ENCODE results near the gene ZNF77. TPM values are rescaled to one million over a fixed set of nuclear protein-coding genes. Genes with fewer than 3 reads are reported as not detected.
"Not testable (repeated sequence)": the region's sequence is repeated elsewhere in the genome, so short reads cannot be mapped to it uniquely, and the experiment has no call there.

Gene ZNF77
- total and polyA plus RNA-seq, 8 donors = 0.29 to 65.3 (median 4.2) TPM

DNA sequence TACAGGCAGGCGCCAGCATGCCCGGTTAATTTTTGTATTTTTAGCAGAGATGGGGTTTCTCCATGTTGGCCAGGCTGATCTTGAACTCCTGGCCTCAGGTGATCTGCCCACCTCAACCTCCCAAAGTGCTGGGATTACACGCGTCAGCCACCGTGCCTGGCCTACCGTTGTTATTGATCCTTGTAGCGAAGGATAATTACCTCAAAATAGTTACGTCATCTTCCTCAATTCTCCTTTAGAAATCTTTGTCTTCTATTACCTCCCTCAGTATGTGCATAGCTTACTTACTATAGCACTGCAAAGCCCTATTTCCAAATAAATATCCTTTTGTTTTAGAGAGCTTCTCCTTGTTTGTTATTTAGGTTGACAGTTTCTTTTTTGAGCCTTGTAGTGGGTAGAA, 23.2 kb upstream of the ZNF77 start:
- H3K4me3 ChIP-seq = no peak overlapping the region
- no peak overlapping the region for H3K27ac ChIP-seq
- H3K9me3 ChIP-seq = no peaks in the 10 kb centered on the region
- intact Hi-C loops (cut with DNase I; ENCODE audit: low total_unique reads) = no loop called here
- peaks cover 15 to 35% (median 24%) of the 10 kb centered on the region in 4 donors for H3K4me1 ChIP-seq
- no peaks in the 10 kb centered on the region for H3K27me3 ChIP-seq
- DNase-seq = no peak
- 78 to 88% (median 86%) methylated on average over 8 of the region's 8 CpGs for WGBS, 5 donors
- H3K36me3 ChIP-seq = no peaks in the 10 kb centered on the region
- TF ChIP-seq EP300 (IDR thresholded peaks at IDR 0.05) (no peak), POLR2AphosphoS5 (IDR thresholded peaks at IDR 0.05) (no peak), POLR2A (IDR thresholded peaks at IDR 0.05) (no peak)

DNA sequence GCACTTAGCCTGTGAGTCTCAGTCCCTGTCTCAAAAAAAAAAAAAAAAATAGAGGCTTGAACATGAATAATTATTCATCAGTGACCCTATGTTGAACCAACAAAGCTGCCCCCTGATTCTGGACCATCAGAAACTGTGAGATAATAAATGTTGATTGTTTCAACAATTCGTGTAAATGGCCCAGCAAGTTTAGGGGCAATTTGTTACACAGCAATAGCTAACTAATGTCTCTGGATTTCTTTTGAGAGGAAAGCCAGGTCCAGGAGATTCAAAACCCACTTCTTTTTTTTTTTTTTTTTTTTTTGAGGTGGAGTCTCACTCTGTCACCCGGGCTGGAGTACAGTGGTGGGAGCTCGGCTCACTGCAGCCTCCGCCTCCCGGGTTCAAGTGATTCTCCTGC, 20.1 kb upstream of the ZNF77 start:
- intact Hi-C loops (cut with DNase I; ENCODE audit: low total_unique reads) = loop anchor here (5.0 kb wide), 1 partner anchor 142 kb away; no protein-coding TSS in a partner anchor
- no peak overlapping the region for H3K4me3 ChIP-seq
- DNase-seq = no peak
- no peaks in the 10 kb centered on the region for H3K27me3 ChIP-seq
- H3K27ac ChIP-seq = no peak overlapping the region
- H3K36me3 ChIP-seq = no peaks in the 10 kb centered on the region
- 90 to 97% (median 95%) methylated on average over 5 of the region's 5 CpGs for WGBS, 5 donors
- H3K9me3 ChIP-seq = no peaks in the 10 kb centered on the region
- TF ChIP-seq POLR2AphosphoS5 (IDR thresholded peaks at IDR 0.05) (no peak), EP300 (IDR thresholded peaks at IDR 0.05) (no peak), POLR2A (IDR thresholded peaks at IDR 0.05) (no peak)
- TF ChIP-seq, protein P1, sequence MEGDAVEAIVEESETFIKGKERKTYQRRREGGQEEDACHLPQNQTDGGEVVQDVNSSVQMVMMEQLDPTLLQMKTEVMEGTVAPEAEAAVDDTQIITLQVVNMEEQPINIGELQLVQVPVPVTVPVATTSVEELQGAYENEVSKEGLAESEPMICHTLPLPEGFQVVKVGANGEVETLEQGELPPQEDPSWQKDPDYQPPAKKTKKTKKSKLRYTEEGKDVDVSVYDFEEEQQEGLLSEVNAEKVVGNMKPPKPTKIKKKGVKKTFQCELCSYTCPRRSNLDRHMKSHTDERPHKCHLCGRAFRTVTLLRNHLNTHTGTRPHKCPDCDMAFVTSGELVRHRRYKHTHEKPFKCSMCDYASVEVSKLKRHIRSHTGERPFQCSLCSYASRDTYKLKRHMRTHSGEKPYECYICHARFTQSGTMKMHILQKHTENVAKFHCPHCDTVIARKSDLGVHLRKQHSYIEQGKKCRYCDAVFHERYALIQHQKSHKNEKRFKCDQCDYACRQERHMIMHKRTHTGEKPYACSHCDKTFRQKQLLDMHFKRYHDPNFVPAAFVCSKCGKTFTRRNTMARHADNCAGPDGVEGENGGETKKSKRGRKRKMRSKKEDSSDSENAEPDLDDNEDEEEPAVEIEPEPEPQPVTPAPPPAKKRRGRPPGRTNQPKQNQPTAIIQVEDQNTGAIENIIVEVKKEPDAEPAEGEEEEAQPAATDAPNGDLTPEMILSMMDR (IDR thresholded peaks at IDR 0.05) = no peak
- peaks cover 14 to 26% (median 18%) of the 10 kb centered on the region in 4 donors for H3K4me1 ChIP-seq

DNA sequence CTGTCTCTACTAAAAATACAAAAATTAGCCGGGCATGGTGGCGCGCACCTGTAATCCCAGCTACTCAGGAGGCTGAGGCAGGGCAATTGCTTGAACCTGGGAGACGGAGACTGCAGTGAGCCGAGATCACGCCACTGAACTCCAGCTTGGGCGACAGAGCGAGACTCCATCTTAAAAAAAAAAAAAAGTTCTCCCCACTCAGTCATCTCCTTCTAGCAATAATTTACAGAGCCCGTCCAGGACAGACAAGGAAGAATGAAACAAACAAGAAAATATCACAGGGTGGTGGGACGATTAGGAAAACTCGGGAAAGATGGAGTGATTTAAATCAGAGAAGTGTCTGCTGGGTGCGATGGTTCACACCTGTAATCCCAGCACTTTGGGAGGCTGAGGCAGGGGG, 18.9 kb upstream of the ZNF77 start:
- peaks cover 5 to 15% (median 9%) of the 10 kb centered on the region in 4 donors for H3K4me1 ChIP-seq
- H3K27ac ChIP-seq, H3K36me3 ChIP-seq, DNase-seq, H3K27me3 ChIP-seq, H3K4me3 ChIP-seq, H3K9me3 ChIP-seq: not testable (repeated sequence)
- intact Hi-C loops (cut with DNase I; ENCODE audit: low total_unique reads) = loop anchor here (5.0 kb wide), 1 partner anchor 144 kb away; no protein-coding TSS in a partner anchor
- WGBS, 5 donors = 75 to 87% (median 80%) methylated on average over 12 of the region's 12 CpGs

DNA sequence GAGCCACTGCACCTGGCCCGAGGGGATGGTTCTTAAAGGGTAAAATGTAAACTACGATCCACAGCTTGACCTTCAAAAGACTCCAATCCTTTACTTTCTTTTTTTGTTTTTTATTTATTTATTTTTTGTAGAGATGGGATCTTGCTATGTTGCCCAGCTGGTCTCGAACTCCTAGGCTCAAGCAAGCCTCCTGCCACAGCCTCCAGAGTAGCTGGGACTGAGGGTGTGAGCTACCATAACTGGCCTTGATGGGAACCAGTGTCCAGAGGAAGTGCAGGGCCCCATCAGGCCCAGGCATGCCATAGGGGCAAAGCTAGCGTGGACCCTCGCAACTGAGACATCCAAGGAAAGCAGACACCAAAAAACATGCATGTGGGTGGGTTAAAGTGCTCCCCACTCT, 18.4 kb upstream of the ZNF77 start:
- Histone ChIP-seq H3K27me3 (no peaks in the 10 kb centered on the region), H3K4me3 (no peak overlapping the region)
- 84 to 93% (median 90%) methylated on average over 5 of the region's 5 CpGs for WGBS, 5 donors

DNA sequence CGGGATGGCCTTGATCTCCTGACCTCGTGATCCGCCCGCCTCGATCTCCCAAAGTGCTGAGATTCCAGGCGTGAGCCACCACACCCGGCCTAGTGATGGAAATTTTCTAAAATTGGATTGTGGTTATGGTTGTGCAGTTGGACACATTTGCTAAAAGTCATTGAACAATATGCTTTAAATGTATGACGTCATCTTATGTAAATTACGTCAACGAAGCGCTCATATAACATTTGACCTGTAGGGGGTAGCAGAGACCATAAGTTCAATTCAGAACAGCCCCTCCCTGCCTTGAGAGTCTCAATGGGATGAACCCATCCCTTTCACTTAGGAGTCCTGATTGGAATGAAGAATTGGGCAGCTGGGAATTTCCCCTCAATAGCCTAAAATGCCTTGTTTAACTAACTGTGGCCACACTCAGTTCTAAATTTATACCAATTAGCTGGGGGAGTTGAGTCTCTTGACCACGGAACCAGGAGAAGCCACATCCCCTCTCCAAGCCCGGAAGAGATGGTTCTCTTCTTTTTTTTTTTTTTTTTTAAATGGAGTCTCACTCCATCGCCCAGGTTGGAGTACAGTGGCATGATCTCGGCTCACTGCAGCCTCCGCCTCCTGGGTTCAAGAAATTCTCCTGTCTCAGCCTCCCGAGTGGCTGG, 17.4 kb upstream of the ZNF77 start:
- Histone ChIP-seq H3K4me1 (peaks cover 0 to 10% (median 4%) of the 10 kb centered on the region in 4 donors), H3K4me3 (peak overlapping the region in 1 of 4 donors; percentile 15), H3K36me3 (no peaks in the 10 kb centered on the region), H3K27me3 (no peaks in the 10 kb centered on the region), H3K9me3 (no peaks in the 10 kb centered on the region), H3K27ac (no peak overlapping the region)
- DNase-seq = peak; percentile 49 to 91
- WGBS, 5 donors = 35 to 42% (median 38%) methylated on average over 16 to 17 of the region's 17 CpGs
- intact Hi-C loops (cut with DNase I; ENCODE audit: low total_unique reads) = loop anchor here (5.0 kb wide), 1 partner anchor 145 kb away; no protein-coding TSS in a partner anchor
- TF ChIP-seq POLR2AphosphoS5 (IDR thresholded peaks at IDR 0.05) = peak in 2 of 3 donors; percentile 30 to 48
- TF ChIP-seq, protein P1 (IDR thresholded peaks at IDR 0.05) = peak in 5 of 7 experiments; percentile 48 to 95 (median 80)
- no peak for TF ChIP-seq EP300 (IDR thresholded peaks at IDR 0.05)
- no peak for TF ChIP-seq POLR2A (IDR thresholded peaks at IDR 0.05)

More for the DNA sequence above, 18.4 kb upstream of the ZNF77 start:
- no peak for DNase-seq
- peaks cover 0 to 10% (median 4%) of the 10 kb centered on the region in 4 donors for H3K4me1 ChIP-seq
- intact Hi-C loops (cut with DNase I; ENCODE audit: low total_unique reads) = loop anchor here (5.0 kb wide), 1 partner anchor 144 kb away; no protein-coding TSS in a partner anchor
- no peaks in the 10 kb centered on the region for H3K9me3 ChIP-seq
- TF ChIP-seq, protein P1 (IDR thresholded peaks at IDR 0.05) = no peak
- TF ChIP-seq POLR2AphosphoS5 (IDR thresholded peaks at IDR 0.05) = no peak
- TF ChIP-seq EP300 (IDR thresholded peaks at IDR 0.05) = no peak
- no peak for TF ChIP-seq POLR2A (IDR thresholded peaks at IDR 0.05)
- H3K36me3 ChIP-seq = no peaks in the 10 kb centered on the region
- H3K27ac ChIP-seq = no peak overlapping the region
